ENCODE results near the gene SETDB1. TPM values are rescaled to one million over a fixed set of nuclear protein-coding genes. Genes with fewer than 3 reads are reported as not detected.

SETDB1 gene
- total RNA-seq, 2 donors from 2014 or later, result 49.3 to 74.3 TPM

- Mint-ChIP-seq H3K27me3 (no peaks in the 10 kb centered on the region), H3K4me3 (peak within 1 kb of the TSS; percentile 88), H3K36me3 (ENCODE audit: low read depth) (peaks cover 26% of the 10 kb centered on the region), H3K4me1 (peaks cover 31% of the 10 kb centered on the region), H3K9me3 (no peaks in the 10 kb centered on the region), H3K27ac (peak within 1 kb of the TSS; percentile 90)
- peak; percentile 63 for ATAC-seq (replicated peaks)
These were observed 48.7 kb downstream of the SETDB1 start, which contains the start of gene CERS2 for GRCh38 chr1:150974580-150975478. TSS of gene CERS2 (minus strand) at chr1:150974835. CDS start at chr1:150969090, 5,745 bp downstream.

GRCh38 chr1:150976401-150976821 is 50.2 kb downstream of the SETDB1 start:
- Mint-ChIP-seq H3K9me3 (no peaks in the 10 kb centered on the region), H3K27me3 (no peaks in the 10 kb centered on the region), H3K36me3 (ENCODE audit: low read depth) (peaks cover 18% of the 10 kb centered on the region), H3K27ac (peak overlapping the region; percentile 92), H3K4me3 (peak overlapping the region; percentile 87), H3K4me1 (peaks cover 19% of the 10 kb centered on the region)
- no peak for ATAC-seq (replicated peaks)

GRCh38 chr1:150976879-150977694 is 50.9 kb downstream of the SETDB1 start:
- ATAC-seq (replicated peaks), result peak; percentile 76
- H3K27me3 Mint-ChIP-seq, result no peaks in the 10 kb centered on the region
- H3K9me3 Mint-ChIP-seq, result no peaks in the 10 kb centered on the region
- peak overlapping the region; percentile 92 for H3K27ac Mint-ChIP-seq
- H3K36me3 Mint-ChIP-seq (ENCODE audit: low read depth), result peaks cover 11% of the 10 kb centered on the region
- peaks cover 19% of the 10 kb centered on the region for H3K4me1 Mint-ChIP-seq
- H3K4me3 Mint-ChIP-seq, result peak overlapping the region; percentile 87

- no peak overlapping the region for H3K27ac Mint-ChIP-seq
- H3K4me3 Mint-ChIP-seq, result peak overlapping the region; percentile 45
- H3K4me1 Mint-ChIP-seq, result peaks cover 11% of the 10 kb centered on the region
- no peaks in the 10 kb centered on the region for H3K27me3 Mint-ChIP-seq
- H3K9me3 Mint-ChIP-seq, result no peaks in the 10 kb centered on the region
- no peaks in the 10 kb centered on the region for H3K36me3 Mint-ChIP-seq (ENCODE audit: low read depth)
- peak; percentile 44 for ATAC-seq (replicated peaks)
These were observed 53.2 kb downstream of the SETDB1 start for GRCh38 chr1:150979092-150980056.

GRCh38 chr1:150981177-150981804 is 55.1 kb downstream of the SETDB1 start:
- Mint-ChIP-seq H3K27me3 (no peaks in the 10 kb centered on the region), H3K9me3 (no peaks in the 10 kb centered on the region), H3K4me1 (peaks cover 11% of the 10 kb centered on the region), H3K36me3 (ENCODE audit: low read depth) (no peaks in the 10 kb centered on the region), H3K4me3 (no peak overlapping the region), H3K27ac (no peak overlapping the region)
- ATAC-seq (replicated peaks), result no peak

- no peaks in the 10 kb centered on the region for H3K9me3 Mint-ChIP-seq
- peaks cover 6% of the 10 kb centered on the region for H3K4me1 Mint-ChIP-seq
- H3K27ac Mint-ChIP-seq, result peak within 1 kb of the TSS; percentile 20
- no peaks in the 10 kb centered on the region for H3K36me3 Mint-ChIP-seq (ENCODE audit: low read depth)
- no peak within 1 kb of the TSS for H3K4me3 Mint-ChIP-seq
- ATAC-seq (replicated peaks), result peak; percentile 27
- H3K27me3 Mint-ChIP-seq, result no peaks in the 10 kb centered on the region
These were observed 55.9 kb downstream of the SETDB1 start, which contains the start of gene ANXA9 for GRCh38 chr1:150981805-150982712. TSS of gene ANXA9 (plus strand) at chr1:150982292. CDS start at chr1:150983106, 814 bp downstream.

GRCh38 chr1:150985179-150985825 is 59.1 kb downstream of the SETDB1 start:
- Mint-ChIP-seq H3K4me3 (no peak overlapping the region), H3K27me3 (no peaks in the 10 kb centered on the region), H3K36me3 (ENCODE audit: low read depth) (no peaks in the 10 kb centered on the region), H3K9me3 (no peaks in the 10 kb centered on the region), H3K27ac (peak overlapping the region; percentile 3), H3K4me1 (no peaks in the 10 kb centered on the region)
- ATAC-seq (replicated peaks), result no peak

GRCh38 chr1:150987924-150988323 is 61.8 kb downstream of the SETDB1 start:
- Mint-ChIP-seq H3K27me3 (no peaks in the 10 kb centered on the region), H3K36me3 (ENCODE audit: low read depth) (no peaks in the 10 kb centered on the region), H3K4me3 (no peak overlapping the region), H3K9me3 (no peaks in the 10 kb centered on the region), H3K4me1 (no peaks in the 10 kb centered on the region), H3K27ac (no peak overlapping the region)
- no peak for ATAC-seq (replicated peaks)

GRCh38 chr1:150992626-150993025 is 66.5 kb downstream of the SETDB1 start:
- H3K27me3 Mint-ChIP-seq, result no peaks in the 10 kb centered on the region
- peaks cover 11% of the 10 kb centered on the region for H3K36me3 Mint-ChIP-seq (ENCODE audit: low read depth)
- H3K4me1 Mint-ChIP-seq, result no peaks in the 10 kb centered on the region
- H3K9me3 Mint-ChIP-seq, result no peaks in the 10 kb centered on the region
- H3K4me3 Mint-ChIP-seq, result no peak overlapping the region
- no peak overlapping the region for H3K27ac Mint-ChIP-seq
- ATAC-seq (replicated peaks), result no peak

- no peak overlapping the region for H3K27ac Mint-ChIP-seq
- H3K9me3 Mint-ChIP-seq, result no peaks in the 10 kb centered on the region
- no peaks in the 10 kb centered on the region for H3K4me1 Mint-ChIP-seq
- no peak for ATAC-seq (replicated peaks)
- no peak overlapping the region for H3K4me3 Mint-ChIP-seq
- peaks cover 11% of the 10 kb centered on the region for H3K36me3 Mint-ChIP-seq (ENCODE audit: low read depth)
- H3K27me3 Mint-ChIP-seq, result no peaks in the 10 kb centered on the region
These were observed 68.1 kb downstream of the SETDB1 start for GRCh38 chr1:150994248-150994647.

GRCh38 chr1:150995460-150995859 is 69.3 kb downstream of the SETDB1 start:
- Mint-ChIP-seq H3K36me3 (ENCODE audit: low read depth) (peaks cover 14% of the 10 kb centered on the region), H3K4me1 (no peaks in the 10 kb centered on the region), H3K27ac (peak overlapping the region; percentile 32)

GRCh38 chr1:150995896-150996295 is 69.7 kb downstream of the SETDB1 start:
- Mint-ChIP-seq H3K9me3 (no peaks in the 10 kb centered on the region), H3K27ac (peak overlapping the region; percentile 32), H3K4me1 (no peaks in the 10 kb centered on the region), H3K36me3 (ENCODE audit: low read depth) (peaks cover 19% of the 10 kb centered on the region), H3K4me3 (no peak overlapping the region), H3K27me3 (no peaks in the 10 kb centered on the region)
- ATAC-seq (replicated peaks), result peak; percentile 38

More at GRCh38 chr1:150995460-150995859, 69.3 kb downstream of the SETDB1 start:
- H3K27me3 Mint-ChIP-seq, result no peaks in the 10 kb centered on the region
- no peak overlapping the region for H3K4me3 Mint-ChIP-seq
- no peaks in the 10 kb centered on the region for H3K9me3 Mint-ChIP-seq
- no peak for ATAC-seq (replicated peaks)

All from activated T-helper 17 cell treated with anti-CD3 and anti-CD28 coated beads, Interleukin-2, amount 50 U/mL, for 72 hours (primary cell).